Colonic mucosa (tissue), 4 donors: ENCODE results near the gene ARSH. TPM values are rescaled to one million over a fixed set of nuclear protein-coding genes. Genes with fewer than 3 reads are reported as not detected.

Experiments
- DNase-seq: peaks from one replicate; pipeline ENCODE4 v3.0.0-alpha.2; 2020
- H3K27ac ChIP-seq: fragments of 200-600 bp; one replicate; pipeline ENCODE4 v1.8.0; 2021
- H3K27me3 ChIP-seq: fragments of 200-600 bp; one replicate; pipeline ENCODE4 v1.8.0; 2021
- H3K36me3 ChIP-seq: fragments of 200-600 bp; one replicate; pipeline ENCODE4 v1.8.0; 2021
- H3K4me1 ChIP-seq: fragments of 200-600 bp; one replicate; pipeline ENCODE4 v1.8.0; 2021; ENCODE audit warnings: mild to moderate bottlenecking
- H3K4me3 ChIP-seq: fragments of 200-600 bp; one replicate; pipeline ENCODE4 v1.8.0; 2021
- H3K9ac ChIP-seq, 2 donors: one replicate each; pipeline ENCODE4 v1.7.0; 2013; ENCODE audit warnings: control low read depth in 2 of 2, low read depth in 2 of 2, low read length in 2 of 2
- H3K9me3 ChIP-seq: fragments of 200-600 bp; one replicate; pipeline ENCODE4 v1.8.0; 2021
- intact Hi-C: fragments of 100-400 bp; cut with DNase I; formaldehyde crosslinking; loops from one replicate; pipeline ENCODE4 v1.14.1; 2022
- total RNA-seq, 2 donors: library from RNA; stranded (reverse); fragmentation: NEBNext Ultra II Directional in 1 of 2; extraction: Animal tissue kit (Norgen Biotek cat#: 25700) in 1 of 2; gene quantifications; one replicate each; pipeline ENCODE4 v1.2.1, GENCODE V29; 2021
- TF ChIP-seq, protein P1 (sequence below): fragments of 200-600 bp; IDR thresholded peaks from one replicate; pipeline ENCODE4 v1.8.0; 2022; ENCODE audit warnings: antibody characterized with exemption, mild to moderate bottlenecking
- donor health status: healthy.
- donor health status: DM: no; HTN: no; CAD: no.
- donor health status: DM: no; HTN: no; CAD: no.

The ARSH gene
- total RNA-seq, 2 donors from 2014 or later = not detected

DNA sequence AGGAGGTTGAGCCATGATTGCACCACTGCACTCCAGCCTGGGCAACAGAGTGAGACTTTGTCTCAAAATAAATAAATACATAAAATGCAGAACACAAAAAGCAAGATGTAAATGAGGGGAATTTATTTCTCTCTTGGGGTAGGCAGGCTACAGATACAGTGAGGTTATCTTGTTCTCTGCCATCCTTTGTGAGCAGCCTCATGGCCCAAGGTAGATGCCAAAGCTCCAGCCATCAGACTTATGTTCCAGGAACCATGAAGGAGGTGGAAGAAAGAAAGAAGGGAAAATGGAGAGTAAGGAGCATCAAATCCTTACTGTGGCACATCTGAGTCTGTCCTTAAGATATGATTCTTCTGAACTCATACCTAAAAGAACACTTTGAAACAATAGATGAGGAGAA, 11.1 kb downstream of the ARSH start:
- Histone ChIP-seq H3K9ac (no peak overlapping the region), H3K4me1 (no peaks in the 10 kb centered on the region), H3K27me3 (no peaks in the 10 kb centered on the region), H3K4me3 (no peak overlapping the region), H3K36me3 (no peaks in the 10 kb centered on the region), H3K9me3 (no peaks in the 10 kb centered on the region), H3K27ac (no peak overlapping the region)
- no peak for DNase-seq
- intact Hi-C loops = no loop called here
- TF ChIP-seq, protein P1, sequence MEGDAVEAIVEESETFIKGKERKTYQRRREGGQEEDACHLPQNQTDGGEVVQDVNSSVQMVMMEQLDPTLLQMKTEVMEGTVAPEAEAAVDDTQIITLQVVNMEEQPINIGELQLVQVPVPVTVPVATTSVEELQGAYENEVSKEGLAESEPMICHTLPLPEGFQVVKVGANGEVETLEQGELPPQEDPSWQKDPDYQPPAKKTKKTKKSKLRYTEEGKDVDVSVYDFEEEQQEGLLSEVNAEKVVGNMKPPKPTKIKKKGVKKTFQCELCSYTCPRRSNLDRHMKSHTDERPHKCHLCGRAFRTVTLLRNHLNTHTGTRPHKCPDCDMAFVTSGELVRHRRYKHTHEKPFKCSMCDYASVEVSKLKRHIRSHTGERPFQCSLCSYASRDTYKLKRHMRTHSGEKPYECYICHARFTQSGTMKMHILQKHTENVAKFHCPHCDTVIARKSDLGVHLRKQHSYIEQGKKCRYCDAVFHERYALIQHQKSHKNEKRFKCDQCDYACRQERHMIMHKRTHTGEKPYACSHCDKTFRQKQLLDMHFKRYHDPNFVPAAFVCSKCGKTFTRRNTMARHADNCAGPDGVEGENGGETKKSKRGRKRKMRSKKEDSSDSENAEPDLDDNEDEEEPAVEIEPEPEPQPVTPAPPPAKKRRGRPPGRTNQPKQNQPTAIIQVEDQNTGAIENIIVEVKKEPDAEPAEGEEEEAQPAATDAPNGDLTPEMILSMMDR = no peak

DNA sequence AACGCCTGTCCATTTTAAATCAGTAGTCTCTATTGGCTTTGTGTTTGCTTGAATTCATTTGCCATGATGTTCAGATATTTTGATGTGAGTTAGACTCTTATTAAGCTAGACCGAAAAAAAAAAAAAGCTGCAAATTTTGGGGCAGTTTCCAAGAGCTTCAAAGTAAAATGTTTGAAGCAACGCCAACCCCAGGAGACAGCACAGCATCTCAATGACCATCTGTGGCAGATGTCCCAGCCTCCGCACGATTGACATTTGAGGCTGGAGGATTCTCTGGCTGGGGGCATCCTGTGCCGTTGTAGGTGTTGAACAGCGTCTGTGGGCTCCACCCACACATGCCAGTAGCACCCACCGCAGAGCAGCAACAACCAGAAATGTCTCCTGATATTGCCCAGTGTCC, 17.8 kb downstream of the ARSH start:
- H3K4me1 ChIP-seq = no peaks in the 10 kb centered on the region
- TF ChIP-seq, protein P1 = no peak
- H3K9me3 ChIP-seq = no peaks in the 10 kb centered on the region
- no peak overlapping the region for H3K27ac ChIP-seq
- H3K4me3 ChIP-seq = no peak overlapping the region
- no peaks in the 10 kb centered on the region for H3K27me3 ChIP-seq
- H3K36me3 ChIP-seq = no peaks in the 10 kb centered on the region
- H3K9ac ChIP-seq = no peak overlapping the region
- DNase-seq = no peak
- intact Hi-C loops = no loop called here

DNA sequence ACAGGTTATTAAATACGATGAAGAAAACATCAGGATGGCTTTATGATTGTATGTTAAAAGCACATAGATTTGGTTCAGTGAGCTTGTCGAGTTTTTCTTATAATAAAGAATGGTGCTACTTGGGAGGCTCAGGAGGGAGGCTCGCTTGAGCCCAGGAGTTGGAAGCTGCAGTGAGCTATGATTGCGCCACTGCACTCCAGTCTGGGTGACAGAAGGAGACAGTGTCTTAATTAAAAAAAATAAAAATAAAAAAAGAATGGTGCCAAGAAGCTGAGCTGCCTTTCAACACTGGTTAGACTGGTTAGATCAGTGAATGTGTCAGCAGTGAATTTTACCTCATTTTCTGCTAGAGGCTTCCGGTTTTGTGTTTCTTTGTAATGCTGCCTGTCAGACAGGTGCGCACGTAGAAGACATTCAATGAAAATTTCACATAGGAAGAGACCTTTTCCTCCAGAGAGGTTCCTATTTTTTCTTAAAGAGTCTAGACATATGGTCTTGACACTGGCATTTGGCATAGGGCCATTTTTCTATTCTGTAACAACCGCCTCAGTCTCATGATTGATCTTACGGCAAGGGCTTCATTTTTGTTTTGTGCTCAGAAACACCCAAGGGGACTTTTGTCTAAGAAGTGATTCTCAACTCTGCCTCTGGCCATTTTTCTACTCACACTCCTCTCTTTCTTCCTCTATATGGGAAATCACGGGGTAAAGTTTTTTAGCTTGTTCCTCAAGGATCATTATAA, 19.9 kb downstream of the ARSH start:
- Histone ChIP-seq H3K9ac (no peak overlapping the region), H3K9me3 (no peaks in the 10 kb centered on the region), H3K27me3 (no peaks in the 10 kb centered on the region), H3K36me3 (no peaks in the 10 kb centered on the region), H3K27ac (no peak overlapping the region), H3K4me1 (no peaks in the 10 kb centered on the region), H3K4me3 (no peak overlapping the region)
- TF ChIP-seq, protein P1 = no peak
- intact Hi-C loops = no loop called here
- DNase-seq = no peak

DNA sequence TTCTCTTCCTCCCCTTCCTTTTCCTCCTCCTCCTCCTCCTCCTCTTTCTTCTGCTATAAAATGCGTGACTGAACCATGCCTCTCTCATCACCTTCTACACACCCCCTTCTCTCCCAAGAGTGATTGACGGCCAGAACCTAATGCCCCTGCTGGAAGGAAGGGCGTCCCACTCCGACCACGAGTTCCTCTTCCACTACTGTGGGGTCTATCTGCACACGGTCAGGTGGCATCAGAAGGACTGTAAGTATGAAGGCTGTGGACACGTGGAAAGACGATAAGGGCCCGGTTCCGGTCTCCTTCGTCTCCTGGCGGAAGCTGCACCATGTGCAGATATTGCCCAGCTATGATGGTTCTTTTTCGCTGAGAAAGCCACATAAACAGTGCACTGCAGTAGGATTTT, 22.8 kb downstream of the ARSH start:
- Histone ChIP-seq H3K9ac (no peak overlapping the region), H3K9me3 (no peaks in the 10 kb centered on the region), H3K27ac (no peak overlapping the region), H3K4me1 (no peaks in the 10 kb centered on the region), H3K27me3 (no peaks in the 10 kb centered on the region), H3K4me3 (no peak overlapping the region), H3K36me3 (no peaks in the 10 kb centered on the region)
- intact Hi-C loops = no loop called here
- DNase-seq = no peak
- TF ChIP-seq, protein P1 = no peak

DNA sequence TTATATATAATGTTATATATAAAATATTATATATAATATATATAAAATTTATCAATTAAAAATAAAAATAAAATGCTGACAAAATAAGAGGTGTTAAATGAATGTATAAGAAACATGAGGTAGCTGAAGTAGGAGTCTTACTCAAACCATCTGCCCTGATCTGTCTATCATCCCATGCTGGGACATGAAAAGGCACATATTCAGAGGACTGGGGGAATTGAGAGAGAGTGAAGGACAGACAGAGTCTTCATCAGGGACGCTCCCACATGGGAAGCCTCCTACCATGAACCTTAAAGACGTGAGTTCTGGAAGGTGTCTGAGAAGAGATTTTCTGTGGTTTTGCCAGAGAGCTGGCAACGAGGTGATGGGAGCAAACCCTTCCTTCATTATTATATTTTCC, 30.9 kb downstream of the ARSH start:
- intact Hi-C loops = loop anchor here (10.0 kb wide), 1 partner anchor 162 kb away; no protein-coding TSS in a partner anchor
- Histone ChIP-seq H3K4me1 (no peaks in the 10 kb centered on the region), H3K9ac (no peak overlapping the region), H3K27me3 (no peaks in the 10 kb centered on the region), H3K4me3 (no peak overlapping the region), H3K27ac (no peak overlapping the region), H3K36me3 (no peaks in the 10 kb centered on the region), H3K9me3 (no peaks in the 10 kb centered on the region)
- TF ChIP-seq, protein P1 = no peak
- DNase-seq = no peak
